CD4-positive, alpha-beta T cell treated with Interleukin-4 for 4 hours (primary cell): ENCODE results near the gene MNT.
"Not testable (repeated sequence)": the region's sequence is repeated elsewhere in the genome, so short reads cannot be mapped to it uniquely, and the experiment has no call there.

Experiments
- DNase-seq: peaks from one replicate; pipeline ENCODE4 v3.0.0-alpha.2; 2020

MNT gene, protein sequence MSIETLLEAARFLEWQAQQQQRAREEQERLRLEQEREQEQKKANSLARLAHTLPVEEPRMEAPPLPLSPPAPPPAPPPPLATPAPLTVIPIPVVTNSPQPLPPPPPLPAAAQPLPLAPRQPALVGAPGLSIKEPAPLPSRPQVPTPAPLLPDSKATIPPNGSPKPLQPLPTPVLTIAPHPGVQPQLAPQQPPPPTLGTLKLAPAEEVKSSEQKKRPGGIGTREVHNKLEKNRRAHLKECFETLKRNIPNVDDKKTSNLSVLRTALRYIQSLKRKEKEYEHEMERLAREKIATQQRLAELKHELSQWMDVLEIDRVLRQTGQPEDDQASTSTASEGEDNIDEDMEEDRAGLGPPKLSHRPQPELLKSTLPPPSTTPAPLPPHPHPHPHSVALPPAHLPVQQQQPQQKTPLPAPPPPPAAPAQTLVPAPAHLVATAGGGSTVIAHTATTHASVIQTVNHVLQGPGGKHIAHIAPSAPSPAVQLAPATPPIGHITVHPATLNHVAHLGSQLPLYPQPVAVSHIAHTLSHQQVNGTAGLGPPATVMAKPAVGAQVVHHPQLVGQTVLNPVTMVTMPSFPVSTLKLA

GRCh38 chr17:2400877-2401425, at the start of gene MNT:
Gene MNT (minus strand): TSS chr17:2401060. CDS start chr17:2400712, 348 bp downstream.
- peak; percentile 94 for DNase-seq

DNA sequence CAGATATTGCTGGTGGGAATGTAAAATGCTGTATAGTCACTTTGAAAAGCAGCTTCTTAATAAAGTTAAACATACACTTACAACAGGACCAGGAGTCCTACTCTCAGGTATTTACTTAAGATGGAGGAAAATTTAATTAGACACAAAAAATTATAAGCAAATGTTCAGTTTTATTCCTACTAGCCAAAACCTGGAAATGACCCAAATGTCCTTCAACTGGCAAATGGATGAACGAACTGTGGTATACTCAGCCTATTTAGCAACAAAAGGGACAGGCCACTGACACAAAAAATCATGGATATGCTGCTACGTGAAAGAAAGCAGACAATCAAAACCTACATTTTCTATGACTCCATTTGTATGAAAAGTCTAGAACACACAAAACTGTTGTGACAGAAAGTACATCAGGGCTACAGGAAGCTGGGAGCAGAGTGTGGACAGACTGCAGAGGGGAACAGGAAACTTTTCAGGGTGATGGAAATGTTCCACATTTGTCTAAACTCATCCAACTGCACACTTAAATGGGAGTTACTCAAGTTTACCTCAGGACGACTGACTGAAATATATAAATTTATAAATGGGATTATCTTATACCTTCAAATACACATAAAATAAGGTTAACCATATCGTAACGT, 49.3 kb upstream of the MNT start:
- no peak for DNase-seq

- no peak for DNase-seq
These were observed 48.6 kb upstream of the MNT start for GRCh38 chr17:2449486-2449885.

- not testable (repeated sequence) for DNase-seq
These were observed 46.6 kb upstream of the MNT start for GRCh38 chr17:2447479-2447878.

GRCh38 chr17:2445638-2446037, 44.8 kb upstream of the MNT start:
- DNase-seq = no peak

GRCh38 chr17:2444382-2444781, 43.5 kb upstream of the MNT start:
- DNase-seq = no peak

DNA sequence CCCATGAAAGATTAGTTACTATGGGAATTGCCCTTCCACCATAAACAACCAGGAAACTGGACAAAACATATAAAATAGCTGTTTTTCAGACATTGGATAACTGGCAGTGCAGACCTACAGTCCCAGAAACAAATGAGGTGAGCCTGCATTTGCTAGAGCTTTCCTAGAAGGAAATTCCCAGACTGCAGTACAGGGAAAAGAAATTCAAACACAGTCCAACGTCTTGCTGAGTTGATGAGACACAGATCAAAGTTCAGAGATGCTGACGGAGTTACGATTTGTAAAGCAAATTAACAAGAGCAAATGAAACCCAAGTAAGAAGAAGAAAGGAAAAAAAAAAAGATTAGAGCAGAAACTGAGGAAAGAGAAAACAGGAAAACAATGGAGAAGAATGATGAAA, 41.3 kb upstream of the MNT start:
- DNase-seq = no peak

GRCh38 chr17:2440930-2441329, 40.1 kb upstream of the MNT start:
- no peak for DNase-seq

DNA sequence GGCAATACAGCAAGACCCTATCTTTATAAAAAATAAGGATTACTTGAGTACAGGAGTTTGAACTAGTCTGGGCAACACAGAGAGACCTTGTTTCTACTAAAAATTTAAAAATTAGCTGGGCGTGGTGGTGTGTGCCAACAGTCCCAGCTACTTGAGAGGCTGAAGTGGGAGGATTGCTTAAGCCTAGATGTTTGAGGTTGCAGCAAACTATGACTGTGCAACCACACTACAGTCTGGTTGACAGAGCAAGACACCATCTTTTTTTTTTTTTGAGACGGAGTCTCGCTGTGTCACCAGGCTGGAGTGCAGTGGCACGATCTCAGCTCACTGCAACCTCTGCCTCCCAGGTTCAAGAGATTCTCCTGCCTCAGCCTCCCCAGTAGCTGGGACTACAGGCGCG, 39.1 kb upstream of the MNT start:
- DNase-seq = not testable (repeated sequence)

GRCh38 chr17:2438823-2439222, 38.0 kb upstream of the MNT start:
- no peak for DNase-seq

GRCh38 chr17:2436316-2436905, 35.6 kb upstream of the MNT start:
- DNase-seq = no peak

DNA sequence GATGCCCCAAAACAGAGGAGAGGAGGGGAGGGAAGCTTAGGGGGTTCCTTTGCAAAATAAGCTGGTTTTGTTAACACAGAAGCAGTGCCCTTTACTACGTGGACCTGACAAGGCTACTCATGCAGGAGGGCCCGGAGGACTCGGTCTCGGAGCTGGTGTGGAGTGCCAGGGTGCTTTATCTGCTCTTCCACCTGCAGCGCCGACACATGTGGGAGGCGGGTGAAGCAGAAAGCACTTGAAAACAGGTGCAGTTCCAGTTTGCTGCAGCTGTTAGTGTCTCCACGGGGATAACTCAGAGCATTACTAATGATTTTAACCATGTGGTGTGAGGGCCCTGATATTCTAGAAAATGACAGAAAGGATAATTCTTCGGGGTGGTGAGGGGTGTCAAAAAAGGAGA, 35.0 kb upstream of the MNT start:
- no peak for DNase-seq

DNA sequence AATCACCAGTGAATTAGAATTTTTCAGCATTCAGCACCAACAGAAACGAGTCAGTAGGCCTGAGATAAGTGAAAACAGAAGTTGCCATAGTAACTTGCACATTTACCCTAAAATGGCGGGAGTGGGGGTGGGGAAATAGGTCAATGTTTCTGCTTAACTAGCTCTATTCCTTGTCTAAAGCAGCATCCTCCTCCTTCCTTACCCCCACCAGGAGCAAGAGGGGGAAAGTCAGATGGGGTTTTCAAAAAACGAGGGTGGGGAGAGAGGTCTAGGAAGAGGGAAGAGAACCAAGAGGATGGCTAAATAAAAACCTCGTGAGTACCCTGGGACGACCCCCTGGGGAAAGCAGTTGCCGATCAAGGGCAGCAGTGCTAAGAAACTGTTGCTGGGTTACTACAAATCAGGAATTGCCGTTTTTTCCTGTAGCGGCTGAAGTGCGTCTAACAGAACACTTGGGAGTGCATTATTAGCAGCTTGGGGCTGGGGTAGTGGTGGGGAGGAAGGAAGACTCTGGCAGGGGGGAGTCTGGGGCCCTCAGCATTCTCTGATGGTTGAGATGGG, 34.4 kb upstream of the MNT start:
- DNase-seq = no peak

DNA sequence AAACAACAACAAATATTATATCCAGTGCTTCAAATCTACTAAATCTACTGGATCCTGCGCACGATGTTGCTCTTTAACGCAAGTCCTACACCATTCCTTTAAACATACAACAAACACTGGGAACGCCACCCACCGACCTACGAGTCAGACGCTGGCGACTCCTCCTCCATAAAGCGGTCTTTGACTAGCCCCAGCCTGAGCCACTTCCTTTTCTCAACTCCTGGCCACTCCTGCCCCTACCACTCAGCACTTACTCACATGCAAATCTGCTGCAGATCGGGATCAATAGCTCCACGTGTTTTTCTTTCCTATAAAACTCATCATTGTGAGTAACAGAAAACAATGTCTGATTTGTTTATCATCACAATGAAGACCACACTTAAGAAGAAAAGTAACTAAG, 32.8 kb upstream of the MNT start:
- DNase-seq = no peak

GRCh38 chr17:2427910-2428309, 27.1 kb upstream of the MNT start:
- no peak for DNase-seq

GRCh38 chr17:2427215-2427614, 26.4 kb upstream of the MNT start:
- DNase-seq = no peak

DNA sequence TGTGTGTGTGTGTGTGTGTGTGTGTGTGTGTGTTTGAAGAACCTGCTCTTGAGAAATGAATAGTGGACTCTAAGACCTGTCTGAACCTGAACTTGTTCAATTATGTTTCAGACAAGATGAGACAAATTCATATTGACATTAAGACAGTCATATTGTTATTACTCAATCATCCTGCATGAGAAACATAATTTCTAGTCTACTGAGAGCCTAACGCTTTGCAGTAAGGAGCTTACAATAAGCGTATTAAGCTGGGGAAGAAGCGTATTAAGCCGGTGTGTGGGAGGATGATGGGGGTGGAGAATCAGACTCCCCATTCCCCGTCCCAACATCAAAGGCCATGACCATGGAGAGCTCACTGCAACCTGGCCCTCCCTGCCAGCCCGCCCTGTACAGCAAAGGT, 22.4 kb upstream of the MNT start:
- no peak for DNase-seq

GRCh38 chr17:2421315-2422147, 20.7 kb upstream of the MNT start:
- no peak for DNase-seq

GRCh38 chr17:2420176-2420575, 19.3 kb upstream of the MNT start:
- DNase-seq = no peak

DNA sequence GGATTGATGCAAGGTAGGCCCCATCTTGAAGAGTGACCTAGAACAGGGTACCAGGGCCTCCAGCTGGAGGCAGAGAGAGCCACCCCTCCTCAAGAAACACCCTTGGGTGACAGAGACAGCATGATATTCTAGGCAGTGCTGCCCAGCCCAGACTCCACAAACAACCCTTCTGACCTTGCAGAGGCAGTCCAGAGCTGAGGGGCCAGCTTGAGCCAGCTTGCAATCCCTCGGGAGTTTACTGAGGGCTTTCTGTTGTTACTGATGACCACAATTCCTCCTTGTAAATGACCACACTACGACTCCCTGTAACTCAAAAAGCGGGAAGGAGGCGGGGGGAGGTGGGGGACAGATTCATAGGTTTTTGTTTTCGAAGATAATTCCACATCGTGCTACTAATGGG, 18.6 kb upstream of the MNT start:
- no peak for DNase-seq

DNA sequence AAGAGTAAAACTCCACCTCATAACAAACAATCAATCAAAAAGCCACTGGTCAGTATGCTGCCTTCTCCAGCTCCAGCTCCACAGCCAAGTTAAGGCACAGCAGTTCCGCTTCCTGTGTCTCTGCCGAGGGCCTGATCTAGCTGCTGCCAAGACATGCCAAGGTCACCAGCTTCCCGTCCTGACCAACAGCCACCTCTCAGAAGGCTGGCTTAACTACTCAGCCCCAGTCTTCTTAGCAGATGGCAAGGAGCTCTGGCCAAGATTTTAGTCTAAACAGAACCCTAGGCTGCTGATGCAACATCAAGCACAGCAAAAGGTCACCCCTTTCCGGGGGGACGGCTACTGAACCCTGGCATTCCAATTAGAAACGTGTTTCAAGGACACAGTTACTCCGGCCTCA, 17.7 kb upstream of the MNT start:
- no peak for DNase-seq

DNA sequence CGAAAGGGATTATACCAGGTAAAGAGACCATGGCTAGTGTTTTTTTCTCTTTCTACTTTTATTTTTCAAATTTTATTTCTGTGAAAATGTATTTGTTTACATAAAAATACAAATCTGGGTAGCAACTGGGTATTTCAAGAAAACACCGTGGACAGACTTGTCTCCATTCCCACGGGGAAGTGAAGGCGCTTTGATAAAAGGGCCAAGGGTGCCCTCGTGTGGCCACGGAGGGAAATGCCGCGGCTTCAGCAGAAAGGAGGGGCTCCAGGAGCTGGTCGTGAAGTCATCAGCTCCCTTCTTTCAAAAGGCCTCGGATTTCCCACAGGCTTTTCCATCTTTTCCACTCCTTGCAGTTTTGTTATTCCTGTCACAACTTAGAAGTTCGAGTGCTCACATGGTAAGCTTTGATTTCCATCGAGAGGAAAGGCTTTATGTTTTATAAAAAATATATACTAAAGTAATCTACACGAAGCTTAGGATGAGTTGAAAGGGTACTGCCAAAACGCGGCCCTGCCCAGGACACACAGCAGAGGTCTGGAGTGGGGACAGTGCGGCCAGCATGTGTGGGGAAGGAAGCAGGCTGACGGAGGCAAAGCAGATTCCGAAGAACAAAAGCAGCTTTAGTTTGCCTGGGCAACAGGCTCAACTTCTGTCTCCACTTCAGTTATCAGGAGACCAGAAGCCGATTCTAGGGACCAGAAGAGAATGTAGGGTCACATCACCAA, 15.3 kb upstream of the MNT start:
- DNase-seq = peak; percentile 86
